COLO668 (cell line): ENCODE results near the gene RDX.
A peak's percentile ranks its signal among the peaks of the same experiment; 100 is the strongest.
"Not testable (repeated sequence)": the region's sequence is repeated elsewhere in the genome, so short reads cannot be mapped to it uniquely, and the experiment has no call there.

Source experiments
- DNase-seq: peaks from one replicate; lab custom pipeline; 2025; ENCODE audit not compliant: unreplicated experiment; lab: John Stamatoyannopoulos, UW

Gene RDX

GRCh38 chr11:110207123-110207522 is 89.3 kb downstream of the RDX start:
- DNase-seq: peak; percentile 14

- no peak for DNase-seq
Observed at GRCh38 chr11:110200836-110201235, 95.6 kb downstream of the RDX start.

- DNase-seq: no peak
Observed at GRCh38 chr11:110200241-110200640, 96.2 kb downstream of the RDX start.

GRCh38 chr11:110199184-110199981 is 97.0 kb downstream of the RDX start:
- DNase-seq: no peak

- no peak for DNase-seq
Observed at GRCh38 chr11:110198031-110198729, 98.2 kb downstream of the RDX start.

GRCh38 chr11:110196884-110197420 is 99.5 kb downstream of the RDX start:
- no peak for DNase-seq

- DNase-seq: no peak
Observed at GRCh38 chr11:110196241-110196754, 100.1 kb downstream of the RDX start.

- not testable (repeated sequence) for DNase-seq
Observed at GRCh38 chr11:110194211-110194766, 102.1 kb downstream of the RDX start.

GRCh38 chr11:110192604-110193282 is 103.7 kb downstream of the RDX start:
- not testable (repeated sequence) for DNase-seq

- DNase-seq: no peak
Observed at GRCh38 chr11:110190885-110191284, 105.5 kb downstream of the RDX start.

- DNase-seq: no peak
Observed at GRCh38 chr11:110187731-110188130, 108.7 kb downstream of the RDX start.

GRCh38 chr11:110186867-110187266 is 109.5 kb downstream of the RDX start:
- DNase-seq: no peak

- no peak for DNase-seq
Observed at GRCh38 chr11:110186456-110186855, 110.0 kb downstream of the RDX start.

GRCh38 chr11:110185599-110185998 is 110.8 kb downstream of the RDX start:
- DNase-seq: no peak

GRCh38 chr11:110185121-110185591 is 111.3 kb downstream of the RDX start:
- no peak for DNase-seq

GRCh38 chr11:110184456-110184855 is 112.0 kb downstream of the RDX start:
- no peak for DNase-seq

- DNase-seq: no peak
Observed at GRCh38 chr11:110182886-110183285, 113.5 kb downstream of the RDX start.

GRCh38 chr11:110179064-110179463 is 117.3 kb downstream of the RDX start:
- DNase-seq: no peak

- no peak for DNase-seq
Observed at GRCh38 chr11:110177086-110177456, 119.3 kb downstream of the RDX start.

- DNase-seq: no peak
Observed at GRCh38 chr11:110176366-110177085, 119.9 kb downstream of the RDX start.
